LoVo (cell line): ENCODE results near the gene POLH.
A peak's percentile ranks its signal among the peaks of the same experiment; 100 is the strongest.
"Not testable (repeated sequence)": the region's sequence is repeated elsewhere in the genome, so short reads cannot be mapped to it uniquely, and the experiment has no call there.

Source experiments
- DNase-seq: peaks from one replicate; pipeline ENCODE4 v3.0.0-alpha.2; 2016; ENCODE audit warnings: low spot score

Gene POLH

DNA sequence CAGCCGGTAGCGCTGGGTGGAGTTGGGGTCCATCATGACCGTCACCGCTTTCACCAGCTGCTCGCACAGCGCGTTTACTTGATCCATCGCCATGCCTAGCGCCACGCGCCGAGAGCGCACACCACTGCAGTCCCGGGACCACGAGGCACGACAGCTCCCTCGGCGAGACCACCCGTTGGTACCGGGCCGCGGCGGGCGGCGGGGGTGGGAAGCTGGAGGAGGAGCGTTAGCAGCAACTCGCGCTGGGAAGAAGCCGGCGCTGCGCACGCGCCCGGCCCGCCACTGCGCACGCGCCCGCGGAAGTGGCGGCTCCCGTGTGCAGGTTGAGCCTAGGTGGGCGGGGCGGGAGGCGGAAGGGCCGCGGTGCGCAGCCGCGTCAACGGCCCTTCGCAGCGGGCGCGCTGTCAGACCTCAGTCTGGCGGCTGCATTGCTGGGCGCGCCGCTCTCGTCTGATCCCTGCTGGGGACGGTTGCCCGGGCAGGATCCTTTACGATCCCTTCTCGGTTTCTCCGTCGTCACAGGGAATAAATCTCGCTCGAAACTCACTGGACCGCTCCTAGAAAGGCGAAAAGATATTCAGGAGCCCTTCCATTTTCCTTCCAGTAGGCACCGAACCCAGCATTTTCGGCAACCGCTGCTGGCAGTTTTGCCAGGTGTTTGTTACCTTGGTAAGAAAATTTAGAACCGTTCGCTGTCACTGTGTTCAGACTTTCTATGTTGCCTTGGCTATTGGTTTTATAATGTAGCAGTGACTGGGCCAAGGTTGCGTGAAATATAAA is at the start of gene POLH, which contains the start of gene XPO5:
POLH (plus strand) TSS at position 414 of the 780 bp plus-strand sequence. CDS start 6,135 bp downstream, outside the sequence.
XPO5 (minus strand) TSS at position 267 of the 780 bp plus-strand sequence; CDS start at position 93, 174 bp downstream.
- peak; percentile 97 for DNase-seq

DNA sequence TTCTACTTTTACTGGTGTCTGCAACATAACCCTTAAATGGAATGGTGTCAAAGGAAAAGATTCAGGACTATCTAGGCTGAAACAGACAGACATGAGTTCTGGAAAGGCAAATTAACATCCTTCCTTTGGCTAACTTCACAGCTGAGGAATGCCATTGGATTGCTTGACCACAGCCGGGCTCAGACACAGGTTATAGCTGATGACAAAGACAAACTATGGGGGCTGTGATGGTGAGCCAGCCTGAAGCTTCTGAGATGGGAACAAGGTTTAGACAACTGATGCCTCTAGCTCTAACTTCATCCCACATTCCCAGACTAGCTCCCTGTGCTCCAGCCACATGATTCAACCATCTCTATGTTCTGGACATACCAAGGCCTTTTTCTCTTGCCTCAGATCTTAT is 43.8 kb upstream of the POLH start:
- DNase-seq = no peak

DNA sequence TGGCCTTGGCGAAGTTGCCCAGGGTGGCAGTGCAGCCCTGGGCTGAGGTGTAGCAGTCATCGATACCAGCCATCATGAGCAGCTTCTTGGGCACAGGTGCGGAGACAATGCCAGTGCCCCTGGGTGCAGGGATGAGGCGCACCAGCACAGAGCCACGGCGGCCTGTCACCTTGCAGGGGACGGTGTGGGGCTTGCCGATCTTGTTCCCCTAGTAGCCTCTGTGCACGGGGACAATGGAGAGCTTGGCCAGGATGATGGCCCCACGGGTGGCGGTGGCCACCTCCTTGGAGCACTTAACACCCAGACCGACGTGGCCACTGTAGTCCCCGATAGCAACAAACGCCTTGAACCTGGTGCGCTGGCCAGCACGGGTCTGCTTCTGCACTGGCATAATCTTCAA is 37.0 kb upstream of the POLH start:
- not testable (repeated sequence) for DNase-seq

DNA sequence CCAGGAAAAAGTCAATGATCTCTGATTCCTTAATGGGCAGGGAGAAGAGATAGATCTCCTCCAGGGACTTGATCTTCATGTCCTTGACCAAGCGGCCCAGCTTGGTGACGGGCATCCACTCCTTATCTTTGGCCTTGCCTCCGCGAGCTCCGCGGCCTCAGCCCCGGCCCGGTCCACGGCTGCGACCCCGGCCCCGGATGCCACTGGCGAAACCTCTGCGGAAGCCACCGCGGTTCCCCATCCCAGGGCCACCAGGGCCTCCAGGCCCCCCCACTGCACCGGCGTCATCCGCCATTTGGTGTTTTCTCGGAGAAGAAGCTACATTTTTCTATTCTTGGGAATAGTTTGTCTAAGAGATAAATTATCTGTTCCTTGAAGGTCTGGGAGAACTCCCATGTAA is 36.6 kb upstream of the POLH start:
- not testable (repeated sequence) for DNase-seq

DNA sequence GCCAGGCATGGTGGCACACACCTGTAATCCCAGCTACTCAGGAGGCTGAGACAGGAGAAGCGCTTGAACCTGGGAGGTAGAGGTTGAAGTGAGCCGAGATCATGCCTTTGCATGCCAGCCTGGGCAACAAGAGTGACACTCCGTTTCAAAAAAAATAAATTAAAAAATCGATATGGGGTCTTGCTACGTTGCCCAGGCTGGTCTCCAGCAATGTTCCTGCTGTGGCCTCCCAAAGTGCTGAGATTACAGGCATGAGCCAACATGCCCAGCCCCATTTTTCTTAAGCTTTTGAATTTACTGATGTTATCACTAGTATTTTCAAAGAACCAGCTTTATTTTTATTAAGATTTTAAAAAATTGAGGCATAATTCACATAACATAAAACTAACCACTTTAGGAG is 35.5 kb upstream of the POLH start:
- no peak for DNase-seq

DNA sequence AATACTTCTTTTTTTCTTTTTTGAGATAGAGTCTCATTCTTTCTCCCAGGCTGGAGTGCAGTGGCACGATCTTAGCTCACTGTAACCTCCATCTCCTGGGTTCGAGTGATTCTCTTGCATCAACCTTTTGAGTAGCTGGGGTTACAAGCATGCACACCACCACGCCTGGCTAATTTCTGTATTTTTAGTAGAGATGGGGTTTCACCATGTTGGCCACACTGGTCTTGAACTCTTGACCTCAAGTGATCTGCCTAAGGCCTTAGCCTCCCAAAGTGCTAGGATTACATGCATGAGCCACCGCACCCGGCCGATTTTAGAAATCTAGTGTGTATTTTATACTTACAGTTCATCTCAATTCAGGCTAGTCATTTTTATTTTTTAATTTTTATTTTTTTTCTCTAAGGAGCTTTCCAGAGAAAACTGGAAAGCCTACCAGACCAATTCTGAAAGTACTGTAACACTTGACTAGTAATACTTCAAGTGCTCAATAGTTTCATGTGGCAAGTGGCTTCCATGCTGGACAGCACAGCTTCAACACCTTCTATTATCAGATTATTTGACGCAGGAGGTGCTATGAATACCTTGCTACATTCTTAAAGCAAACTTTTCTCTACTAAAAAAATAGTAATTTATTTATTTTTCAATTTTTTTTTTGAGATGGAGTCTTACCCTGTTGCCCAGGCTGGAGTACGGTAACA is 34.1 kb upstream of the POLH start:
- no peak for DNase-seq

DNA sequence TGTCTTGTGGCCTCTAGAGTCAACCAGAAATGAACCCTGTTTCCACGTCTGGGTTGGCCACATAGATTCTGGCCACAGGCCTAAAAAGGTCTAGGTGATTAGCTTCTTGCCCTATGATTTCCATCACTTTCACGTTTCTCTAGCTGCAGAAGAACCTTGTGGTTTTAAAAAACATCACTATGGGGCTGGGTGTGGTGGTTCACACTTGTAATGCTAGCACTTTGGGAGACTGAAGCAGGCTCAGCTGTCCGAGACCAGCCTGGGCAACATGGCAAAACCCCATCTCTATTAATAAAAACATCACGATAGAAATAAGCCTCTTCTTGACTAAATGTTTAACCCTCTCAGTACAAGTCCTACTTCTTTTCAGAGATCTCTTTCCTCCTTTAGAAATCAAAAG is 31.5 kb upstream of the POLH start:
- DNase-seq = no peak

DNA sequence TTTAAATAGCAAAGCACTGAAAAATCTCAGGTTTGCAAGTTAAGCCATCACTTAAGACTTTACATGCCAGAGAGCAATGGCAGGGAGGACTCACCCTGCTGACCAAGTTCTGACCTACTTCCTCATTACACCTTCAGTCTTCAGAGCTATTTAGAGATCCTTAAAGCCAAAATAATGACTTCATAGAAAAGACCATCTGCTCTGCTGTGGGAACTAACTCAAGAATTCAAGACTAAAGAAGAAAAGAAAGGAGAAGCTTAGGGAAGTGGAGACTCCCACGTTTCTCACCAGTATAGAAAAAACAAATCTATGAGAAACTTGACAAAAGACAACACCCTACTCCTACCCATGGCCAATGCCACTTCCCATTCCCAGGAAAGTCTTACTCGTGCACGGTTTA is 28.8 kb upstream of the POLH start:
- no peak for DNase-seq

DNA sequence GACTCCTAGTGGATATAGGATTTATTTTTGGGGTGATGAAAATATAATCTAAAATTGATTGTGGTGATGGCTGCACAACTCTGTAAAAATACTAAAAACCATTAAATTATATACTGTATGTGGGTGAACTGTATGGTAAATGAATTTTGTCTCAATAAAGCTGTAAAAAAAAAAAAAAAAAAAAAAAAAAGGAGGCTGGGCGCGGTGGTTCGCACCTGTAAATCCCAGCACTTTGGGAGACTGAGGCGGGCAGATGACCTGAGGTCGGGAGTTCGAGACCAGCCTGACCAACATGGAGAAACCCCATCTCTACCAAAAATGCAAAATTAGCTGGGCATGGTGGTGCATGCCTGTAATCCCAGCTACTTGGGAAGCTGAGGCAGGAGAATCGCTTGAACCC is 18.4 kb upstream of the POLH start:
- DNase-seq = not testable (repeated sequence)

DNA sequence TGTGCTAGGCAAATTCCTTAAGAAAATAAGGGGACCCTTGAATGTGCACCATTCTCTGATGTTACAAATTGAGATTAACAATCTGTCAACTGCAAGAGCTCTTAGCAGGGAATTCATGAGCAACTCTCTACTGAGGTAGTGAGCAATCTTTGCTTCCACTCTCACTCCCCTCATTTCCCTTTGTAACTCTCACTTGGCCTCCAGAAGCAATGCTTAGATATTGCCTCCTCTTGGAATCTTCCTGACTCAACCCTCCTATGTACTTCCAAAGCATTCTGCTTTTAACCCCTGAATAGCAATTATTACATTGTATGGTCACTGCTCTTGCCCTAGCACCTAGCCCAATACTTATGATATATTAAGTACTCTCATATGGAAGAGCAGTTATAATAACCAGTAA is 16.7 kb upstream of the POLH start:
- DNase-seq = no peak

DNA sequence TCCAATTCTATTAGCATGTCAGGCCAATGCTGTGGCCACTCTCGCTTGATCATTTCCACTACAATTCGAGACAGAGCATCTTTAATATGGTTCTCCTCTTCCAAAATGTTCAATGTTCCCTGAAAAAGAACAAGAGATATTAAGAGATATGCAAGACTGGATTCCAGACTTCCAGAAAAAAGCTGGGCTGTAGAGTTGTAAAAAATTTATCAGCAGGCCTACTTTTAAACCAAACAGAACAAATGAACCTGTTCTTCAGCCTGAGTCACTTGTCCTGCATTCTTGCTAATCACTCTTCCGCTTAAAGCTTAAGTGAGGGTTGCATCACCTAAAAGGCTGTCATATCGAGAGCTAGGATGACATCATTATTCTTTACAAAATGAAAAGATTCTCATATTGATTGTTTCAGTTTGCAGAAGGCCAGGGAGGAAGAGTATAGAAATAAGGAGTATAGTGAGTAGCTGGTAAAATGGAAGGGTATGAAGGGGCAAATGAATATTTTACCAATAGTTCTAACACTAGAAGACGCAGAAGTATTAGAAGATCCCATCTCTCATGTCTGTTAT is 5.0 kb upstream of the POLH start:
- DNase-seq = no peak

DNA sequence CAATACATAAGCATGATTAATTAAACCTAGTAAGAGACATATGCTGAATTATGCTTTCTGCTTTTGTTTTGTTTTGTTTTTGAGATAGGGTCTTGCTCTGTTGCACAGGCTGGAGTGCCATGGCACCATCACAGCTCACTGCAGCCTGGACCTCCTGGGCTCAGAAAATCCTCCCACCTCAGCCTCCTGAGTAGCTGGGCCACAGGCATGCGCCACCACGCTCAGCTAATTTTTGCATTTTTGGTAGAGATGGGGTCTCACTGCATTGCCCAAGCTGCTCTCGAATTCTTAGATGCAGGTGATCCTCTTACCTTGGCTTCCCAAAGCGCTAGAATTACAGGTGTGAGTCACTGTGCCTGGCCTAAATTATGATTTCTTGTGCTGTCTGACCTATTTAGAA is 4.0 kb upstream of the POLH start:
- DNase-seq = no peak

DNA sequence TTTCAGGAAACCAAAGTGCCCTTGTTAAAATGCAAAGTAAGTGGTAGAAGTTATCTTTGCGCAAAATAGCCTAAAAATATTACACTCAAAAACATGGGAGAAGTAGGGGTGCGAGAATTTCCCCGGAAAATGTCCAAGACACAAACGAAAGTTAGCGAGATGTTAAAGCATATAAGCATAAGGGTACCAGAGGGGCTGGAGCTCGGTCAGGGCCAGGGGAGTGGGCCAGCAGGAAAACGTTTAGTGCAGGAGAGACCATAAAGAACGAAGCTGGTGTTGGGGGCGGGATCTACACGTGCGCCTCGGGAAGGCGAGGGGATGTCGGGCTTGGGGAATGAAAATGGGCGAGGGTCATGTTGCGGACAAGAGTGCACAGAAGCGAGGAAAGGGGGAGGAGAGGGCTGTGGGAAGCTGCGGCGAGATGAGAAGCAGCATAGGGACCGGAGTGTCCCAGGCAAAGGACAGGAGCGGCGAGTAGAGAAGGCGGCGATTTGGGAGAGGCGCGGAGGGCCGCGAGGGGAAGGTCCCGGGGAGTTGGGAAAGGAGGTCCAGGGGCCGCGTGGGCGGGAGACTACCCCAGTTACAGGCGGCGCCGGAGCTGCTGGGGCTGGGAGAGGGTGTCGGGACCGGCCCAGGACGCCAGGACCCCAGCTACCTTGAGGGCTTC is 747 bp upstream of the POLH start:
- DNase-seq = peak; percentile 16

DNA sequence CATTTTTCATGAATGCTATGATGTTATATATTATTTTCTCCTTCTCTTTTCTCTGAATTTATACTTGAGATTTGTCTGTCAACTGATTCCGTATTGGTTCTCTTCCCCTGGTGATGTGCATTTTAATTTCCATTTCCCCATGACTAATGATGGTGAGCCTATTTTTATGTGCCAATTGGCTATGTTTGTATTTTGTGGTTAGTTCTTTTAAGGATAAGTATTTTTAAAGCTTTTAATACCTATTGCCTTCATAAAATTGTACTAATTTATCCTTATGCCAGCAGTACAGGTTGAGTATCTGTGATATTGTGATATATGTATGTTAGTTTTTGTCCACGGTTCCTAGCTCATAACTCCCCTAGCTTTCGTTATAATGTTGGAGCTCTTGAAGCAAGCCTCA is 2.8 kb downstream of the POLH start:
- no peak for DNase-seq

DNA sequence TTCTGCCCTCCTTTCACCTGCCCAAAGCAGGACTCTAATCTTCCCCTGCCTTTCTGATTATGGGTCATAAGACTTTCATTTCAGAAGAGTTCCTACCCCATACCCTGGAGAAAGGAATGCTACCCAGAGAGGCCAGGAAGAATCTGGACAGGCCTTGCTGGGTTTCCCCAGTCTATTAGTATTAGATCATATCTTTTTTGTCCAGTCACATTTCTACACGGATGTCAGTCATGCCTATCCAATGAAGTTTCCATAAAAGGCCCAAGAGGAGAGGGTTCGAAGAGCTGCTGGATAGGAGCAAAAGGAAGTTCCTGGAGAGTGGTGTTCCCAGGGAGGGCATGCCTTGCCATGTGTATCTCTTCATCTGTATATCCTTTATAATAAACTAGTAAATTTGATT is 3.2 kb downstream of the POLH start:
- no peak for DNase-seq

DNA sequence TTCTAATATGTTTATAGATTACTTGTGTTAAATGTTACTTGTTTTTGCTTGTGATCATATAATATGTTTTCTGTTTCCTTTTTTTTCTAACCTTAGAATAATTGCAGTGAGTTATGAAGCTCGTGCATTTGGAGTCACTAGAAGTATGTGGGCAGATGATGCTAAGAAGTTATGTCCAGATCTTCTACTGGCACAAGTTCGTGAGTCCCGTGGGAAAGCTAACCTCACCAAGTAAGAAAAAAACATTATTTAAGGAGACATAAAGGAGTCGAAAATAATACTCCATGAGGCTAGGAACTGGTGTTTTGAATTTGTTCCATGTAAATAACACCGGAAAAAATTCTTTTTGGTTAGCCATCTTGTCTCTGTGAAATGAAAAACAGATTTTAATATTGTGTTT is 6.9 kb downstream of the POLH start:
- no peak for DNase-seq

DNA sequence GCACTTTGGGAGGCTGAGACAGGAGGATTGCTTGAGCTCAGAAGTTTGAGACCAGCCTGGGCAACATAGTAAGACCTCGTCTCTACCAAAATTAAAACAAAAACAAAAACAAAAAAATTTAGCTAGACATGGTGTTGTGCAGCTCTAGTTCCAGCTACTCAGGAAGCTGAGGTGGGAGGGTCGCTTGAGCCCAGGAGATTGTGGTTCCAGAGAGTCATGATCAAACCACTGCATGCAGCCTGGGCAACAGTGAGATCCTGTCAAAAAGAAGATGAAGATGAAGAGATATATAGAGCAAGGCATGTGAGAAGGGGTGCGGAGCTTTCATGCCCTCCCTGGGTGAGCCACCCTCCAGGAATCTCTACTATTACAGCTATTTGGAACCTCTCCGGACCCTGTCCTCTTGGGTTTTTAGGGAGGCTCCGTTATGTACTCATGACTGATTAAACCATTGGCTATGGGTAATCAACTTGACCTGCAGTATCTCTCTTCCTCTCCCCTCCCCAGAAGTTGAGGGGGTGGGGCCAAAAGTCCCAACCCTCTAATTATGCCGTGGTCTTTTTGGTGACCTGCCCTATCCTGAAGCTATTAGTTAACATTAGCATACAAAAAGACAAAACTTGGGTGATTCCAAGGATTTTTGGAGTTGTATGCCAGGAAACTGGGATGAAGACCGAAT is 9.0 kb downstream of the POLH start:
- no peak for DNase-seq

DNA sequence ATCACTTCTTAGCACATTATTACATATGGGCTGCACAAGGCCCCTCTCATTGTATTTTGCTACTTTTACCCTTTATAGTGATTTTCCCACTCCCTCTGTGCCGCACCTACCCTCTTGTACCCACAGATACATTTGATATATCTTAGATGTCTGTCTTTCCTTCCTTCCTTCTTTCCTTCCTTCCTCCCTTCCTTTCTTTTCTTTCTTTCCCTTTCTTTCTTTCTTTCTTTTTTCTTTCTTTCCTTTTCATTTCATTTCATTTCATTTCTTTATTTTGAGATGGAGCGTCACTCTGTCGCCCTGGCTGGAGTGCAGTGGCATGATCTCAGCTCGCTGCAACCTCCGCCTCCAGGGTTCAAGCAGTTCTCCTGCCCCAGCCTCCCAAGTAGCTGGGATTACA is 12.2 kb downstream of the POLH start:
- no peak for DNase-seq

DNA sequence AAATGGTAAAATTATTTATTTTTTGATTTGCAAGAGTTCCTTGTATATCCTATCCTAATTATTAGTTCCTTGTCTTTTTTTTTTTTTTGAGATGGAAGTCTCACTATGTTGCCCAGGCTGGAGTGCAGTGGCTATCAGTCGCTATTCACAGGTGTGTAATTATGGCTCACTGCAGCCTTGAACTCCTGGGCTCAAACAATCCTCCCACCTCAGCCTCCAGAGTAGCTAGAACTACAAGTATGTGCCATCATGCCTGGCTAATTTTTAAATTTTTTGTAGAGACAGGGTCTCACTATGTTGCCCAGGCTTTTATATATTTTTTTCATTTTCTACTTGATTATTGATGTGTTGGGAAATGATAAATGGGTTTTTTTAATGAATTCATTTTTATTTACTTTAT is 13.6 kb downstream of the POLH start:
- DNase-seq = not testable (repeated sequence)

DNA sequence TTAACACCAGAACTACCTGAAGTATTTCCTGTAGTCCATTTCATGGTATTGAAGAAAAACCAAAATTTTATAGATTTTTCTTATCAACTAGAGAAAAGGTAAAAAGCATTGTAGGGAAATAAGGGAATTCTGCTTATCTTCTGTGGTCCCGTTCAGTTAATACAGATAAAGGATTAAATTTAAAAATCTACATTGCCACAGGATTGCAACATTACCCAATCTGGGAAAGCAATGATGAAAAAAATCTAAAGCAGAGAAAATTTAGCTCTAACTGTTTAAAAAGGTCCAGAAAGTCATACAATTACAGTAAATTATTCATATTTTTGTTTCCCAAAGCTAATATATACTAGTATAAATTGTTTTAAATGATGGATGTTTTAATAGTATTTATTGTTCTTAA is 18.0 kb downstream of the POLH start:
- DNase-seq = no peak

DNA sequence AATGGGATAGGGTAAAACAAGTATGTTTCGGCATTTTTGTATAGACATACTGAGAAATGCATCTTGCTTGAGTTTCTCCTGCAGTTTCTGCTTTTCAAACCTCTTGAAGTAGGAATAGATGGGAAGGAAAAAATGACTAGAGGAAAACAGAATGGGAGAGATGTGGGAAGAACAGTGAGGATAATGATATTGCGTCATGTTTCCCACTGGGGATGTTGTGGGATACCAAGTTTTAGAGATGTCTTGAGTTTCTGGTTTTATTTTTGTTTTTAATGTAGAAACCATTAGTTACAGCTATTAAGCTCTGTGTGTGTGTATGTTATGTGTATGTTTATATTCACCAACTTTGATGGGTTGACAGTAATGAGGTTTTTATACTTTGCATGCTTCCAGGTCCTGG is 24.6 kb downstream of the POLH start:
- no peak for DNase-seq

DNA sequence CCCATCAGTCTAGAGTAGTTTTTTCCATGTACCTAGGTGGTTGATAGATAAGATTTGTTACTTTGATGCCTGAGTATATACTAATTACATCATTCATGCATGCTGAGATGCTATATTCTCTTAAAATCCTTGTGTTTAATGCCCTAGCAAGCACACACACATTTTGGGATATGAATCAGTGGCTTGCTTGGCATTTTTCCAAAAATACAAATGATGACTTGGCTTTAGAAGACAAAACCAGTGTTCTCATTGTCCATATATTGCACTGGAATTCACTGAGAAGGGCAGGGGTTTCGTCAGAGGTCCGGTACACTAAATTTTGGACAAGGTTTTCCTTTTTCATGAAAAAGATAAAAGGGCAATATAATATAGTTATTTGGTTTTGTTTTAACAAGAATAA is 28.2 kb downstream of the POLH start:
- DNase-seq = no peak
